GM21619 (cell line): Measurements from ENCODE around the gene ERMP1.
"Not testable (repeated sequence)": the region's sequence is repeated elsewhere in the genome, so short reads cannot be mapped to it uniquely, and the experiment has no call there.

Experiments
- ATAC-seq: cut with Tn5 transposase; IDR thresholded peaks from one replicate; pipeline ENCODE4 v1.9.1; 2021; ENCODE audit not compliant: unreplicated experiment

ERMP1 gene

DNA sequence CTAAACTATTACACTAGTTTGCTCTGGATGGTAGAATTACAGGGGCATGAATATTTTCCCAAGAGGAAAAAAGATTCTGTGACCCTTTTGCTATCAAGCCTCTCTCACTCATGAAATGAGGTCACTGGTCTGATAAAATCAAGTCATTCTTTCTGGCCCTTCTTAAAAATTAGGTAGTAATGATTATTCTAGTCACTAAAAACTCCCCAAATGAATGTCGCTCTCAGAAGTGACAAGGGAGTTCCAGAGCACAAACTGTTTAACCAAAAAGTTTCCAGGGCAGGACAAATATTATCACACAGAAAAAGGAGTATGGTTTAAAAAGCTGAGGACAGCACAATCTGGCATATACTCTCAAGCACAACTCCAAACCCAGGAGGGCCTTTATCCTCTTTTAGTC, 12.5 kb downstream of the ERMP1 start:
- no peak for ATAC-seq

DNA sequence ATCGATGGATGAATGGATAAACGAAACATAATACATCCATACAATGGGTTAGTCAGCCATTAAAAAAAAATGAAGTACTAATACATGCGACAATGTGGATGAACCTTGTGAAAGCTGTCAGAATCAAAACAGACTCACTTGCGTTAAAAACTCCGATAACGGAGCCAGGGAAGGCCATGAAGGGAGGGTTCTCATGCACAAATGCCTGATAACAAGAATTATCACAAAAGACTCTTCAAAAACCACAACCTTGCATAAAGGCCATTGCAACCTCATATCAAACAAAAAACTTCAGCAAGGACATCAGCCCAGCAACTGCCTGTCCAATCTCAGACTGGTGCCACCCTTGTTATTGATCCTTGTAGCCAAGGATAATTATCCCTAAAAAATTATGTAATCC, 13.7 kb downstream of the ERMP1 start:
- ATAC-seq = no peak

- ATAC-seq = no peak
These were observed 14.3 kb downstream of the ERMP1 start for GRCh38 chr9:5818424-5819142.

GRCh38 chr9:5817862-5818261, 15.1 kb downstream of the ERMP1 start:
- ATAC-seq = no peak

GRCh38 chr9:5815461-5815860, 17.5 kb downstream of the ERMP1 start:
- no peak for ATAC-seq

DNA sequence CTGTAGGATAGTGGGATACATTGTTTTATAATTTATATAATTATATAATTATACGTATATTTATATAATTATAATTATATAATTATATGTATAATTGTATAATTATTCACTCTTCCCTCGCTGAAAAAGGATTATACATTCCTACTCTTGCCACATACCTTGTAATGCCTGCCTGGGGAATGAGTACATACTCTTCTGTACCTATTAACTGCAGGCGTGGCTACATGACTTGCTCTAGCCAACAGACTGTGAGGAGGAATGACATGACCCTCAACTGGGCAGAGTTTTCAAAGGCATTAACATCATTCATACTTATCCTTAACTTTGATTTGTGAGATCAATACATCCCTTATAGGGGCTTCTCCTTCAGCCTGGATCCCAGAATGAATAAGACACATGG, 19.1 kb downstream of the ERMP1 start:
- ATAC-seq = no peak

- ATAC-seq = no peak
These were observed 21.2 kb downstream of the ERMP1 start for GRCh38 chr9:5811751-5812150.

DNA sequence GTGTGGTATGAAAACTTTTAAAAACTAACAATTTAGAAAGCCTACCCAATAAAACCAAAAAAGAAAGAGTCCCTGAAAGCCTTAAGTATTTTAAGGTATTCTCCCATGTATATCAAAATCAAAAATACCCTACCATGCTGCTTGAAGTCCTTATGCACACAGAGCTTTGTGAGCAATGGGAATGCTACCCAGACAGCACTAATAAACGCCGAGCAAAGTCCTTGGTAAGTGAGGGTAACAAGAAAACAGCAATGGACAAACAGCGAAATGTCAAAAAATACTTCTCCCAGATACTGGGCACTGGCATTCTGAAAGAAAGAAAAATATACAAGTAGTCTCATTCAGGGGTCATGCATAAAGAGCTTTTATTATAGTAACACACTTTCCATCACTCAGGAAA, 27.4 kb downstream of the ERMP1 start:
- ATAC-seq = no peak

DNA sequence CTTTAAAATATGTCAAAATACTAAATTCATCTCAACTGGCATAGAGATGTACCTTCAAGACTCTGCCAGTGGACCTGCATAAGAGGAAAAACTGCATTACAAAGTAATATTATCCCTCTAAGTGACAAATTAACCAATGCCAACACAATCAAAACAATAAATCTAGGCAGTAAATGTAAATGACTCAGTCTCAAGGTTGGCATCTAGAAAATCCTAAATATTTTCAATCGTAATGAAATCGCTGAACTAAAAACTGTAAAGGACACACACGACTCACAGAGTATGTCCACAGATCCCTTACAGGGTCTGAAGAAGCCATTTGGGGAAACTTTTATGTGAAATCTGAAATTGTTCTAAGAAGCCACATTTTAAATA, 31.2 kb downstream of the ERMP1 start:
- no peak for ATAC-seq

GRCh38 chr9:5800969-5801738, 31.8 kb downstream of the ERMP1 start:
- no peak for ATAC-seq

GRCh38 chr9:5800378-5800777, 32.5 kb downstream of the ERMP1 start:
- ATAC-seq = not testable (repeated sequence)

DNA sequence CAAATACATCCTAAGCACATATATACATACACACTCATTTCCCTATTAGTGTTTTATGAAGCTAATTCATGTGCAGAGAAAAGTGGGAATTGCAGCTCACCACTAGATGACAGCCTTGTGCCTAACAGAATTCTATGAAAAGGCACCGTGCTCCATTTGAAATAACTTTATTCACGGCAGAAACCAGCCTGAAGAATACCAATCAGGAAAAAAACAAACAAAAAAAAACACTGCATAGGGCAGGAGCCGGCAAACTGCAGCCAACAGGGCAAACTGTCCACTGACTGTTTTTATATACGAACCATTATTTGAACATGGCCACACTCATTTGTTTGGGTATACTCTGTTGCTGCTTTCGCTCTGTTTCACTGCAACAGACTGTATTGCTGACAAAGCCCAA, 33.6 kb downstream of the ERMP1 start:
- no peak for ATAC-seq

- ATAC-seq = no peak
These were observed 34.3 kb downstream of the ERMP1 start for GRCh38 chr9:5798581-5798980.

DNA sequence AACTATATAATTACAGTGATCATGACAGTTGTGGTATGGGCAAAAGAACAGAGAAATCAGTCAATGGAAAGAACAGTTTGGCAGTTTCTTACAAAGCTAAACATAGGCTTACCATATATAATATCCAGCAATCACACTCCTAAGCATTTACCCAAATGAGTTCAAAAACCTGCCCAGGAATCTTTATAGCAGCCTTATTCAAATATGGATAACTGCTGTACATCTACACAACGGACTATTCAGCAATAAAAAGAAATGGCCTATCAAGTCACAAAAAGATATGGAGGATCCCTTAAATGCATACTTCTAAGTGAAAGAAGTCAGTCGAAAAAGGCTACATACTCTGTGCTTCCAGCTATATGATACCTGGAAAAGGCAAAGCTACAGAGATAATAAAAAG, 36.6 kb downstream of the ERMP1 start:
- ATAC-seq = no peak

DNA sequence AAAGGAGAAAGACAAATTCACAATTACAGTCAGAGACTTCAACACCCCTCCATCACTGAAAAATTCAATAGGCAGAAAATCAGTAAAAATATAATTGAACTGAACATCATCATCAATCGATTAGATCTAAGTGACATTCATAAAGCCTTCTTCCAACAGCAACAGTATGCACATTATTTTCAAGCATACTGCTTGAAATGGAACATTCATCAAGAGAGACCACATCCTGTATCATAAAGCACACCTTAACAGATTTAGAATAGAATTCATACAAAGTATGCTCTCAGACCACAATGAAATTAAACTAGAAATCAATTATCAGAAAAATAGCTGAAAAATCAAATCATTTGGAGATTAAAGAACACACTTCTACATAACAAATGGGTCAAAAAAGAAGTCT, 39.1 kb downstream of the ERMP1 start:
- ATAC-seq = no peak

GRCh38 chr9:5791870-5792269, 41.0 kb downstream of the ERMP1 start:
- no peak for ATAC-seq

DNA sequence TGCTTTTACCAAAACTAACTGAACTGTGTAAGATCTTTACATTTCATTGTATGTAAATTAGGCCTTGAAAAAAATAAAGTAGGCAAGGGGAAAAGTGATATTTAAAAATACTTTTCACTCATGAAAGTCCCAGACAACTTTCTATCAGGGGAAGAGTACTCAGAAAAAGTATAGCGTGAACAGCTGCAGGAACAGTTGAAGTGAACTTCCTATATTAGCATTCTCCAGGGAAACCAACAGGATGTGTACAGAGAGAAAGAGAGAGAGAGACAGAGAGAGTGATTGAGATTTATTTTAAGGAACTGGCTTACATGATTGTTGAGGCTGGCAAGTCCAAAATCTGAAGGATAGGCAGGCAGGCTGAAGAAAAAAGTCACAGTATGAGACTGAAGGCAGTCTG, 42.0 kb downstream of the ERMP1 start:
- no peak for ATAC-seq

GRCh38 chr9:5789489-5789888, 43.4 kb downstream of the ERMP1 start:
- no peak for ATAC-seq

DNA sequence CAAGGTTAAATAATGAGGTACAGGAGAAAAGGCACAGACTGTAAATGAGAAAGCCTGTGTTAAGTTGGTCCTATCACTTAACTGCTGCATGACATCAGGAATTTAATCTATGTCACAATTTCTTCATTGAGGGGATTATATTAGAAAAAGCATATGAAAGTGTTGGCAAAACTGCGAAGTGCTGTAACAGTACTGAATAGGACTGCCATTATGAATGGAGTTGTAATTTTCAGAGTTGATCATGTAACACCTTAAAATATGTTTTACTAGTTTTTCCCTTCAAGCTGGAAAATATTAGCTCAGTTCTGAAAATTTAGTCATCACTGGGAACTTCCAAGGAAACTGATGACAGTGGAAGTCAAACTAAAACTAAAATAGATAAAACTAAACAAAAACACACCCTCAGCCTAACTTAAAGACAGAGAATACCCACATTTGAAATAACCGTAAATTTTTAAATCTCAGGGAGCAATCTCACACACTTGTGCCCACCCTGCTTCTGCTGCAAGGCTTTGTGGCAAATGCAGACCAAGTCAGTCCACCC, 45.1 kb downstream of the ERMP1 start:
- no peak for ATAC-seq

DNA sequence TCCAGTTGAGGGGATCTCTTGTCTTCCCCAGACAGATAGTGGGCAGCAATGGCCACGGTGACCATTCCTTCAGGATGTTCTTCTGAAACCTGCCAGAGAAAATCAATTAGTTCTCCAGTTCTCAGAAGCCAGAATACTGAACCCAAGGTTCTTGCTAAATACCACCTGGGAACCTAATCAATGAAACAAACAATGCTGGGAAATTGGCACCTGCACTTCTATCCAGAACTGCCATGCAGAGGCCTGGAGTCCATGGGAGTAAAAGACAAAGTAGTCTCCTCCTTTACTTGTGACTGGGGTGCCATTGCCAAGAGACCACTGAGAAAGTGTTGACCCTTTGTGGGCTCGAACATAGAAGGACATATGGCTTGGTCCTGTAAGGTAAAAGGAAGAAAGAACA, 45.7 kb downstream of the ERMP1 start:
- no peak for ATAC-seq

- ATAC-seq = no peak
These were observed 46.4 kb downstream of the ERMP1 start for GRCh38 chr9:5786370-5787127.
